CD4-positive, alpha-beta T cell treated with Interleukin-6 at 100 ng/mL for 8 hours (primary cell): ENCODE data around the gene KCTD3.

Experiments used
- DNase-seq: peaks from one replicate; pipeline ENCODE4 v3.0.0-alpha.2; 2020; ENCODE audit warnings: mixed read lengths, low spot score

Gene KCTD3

DNA sequence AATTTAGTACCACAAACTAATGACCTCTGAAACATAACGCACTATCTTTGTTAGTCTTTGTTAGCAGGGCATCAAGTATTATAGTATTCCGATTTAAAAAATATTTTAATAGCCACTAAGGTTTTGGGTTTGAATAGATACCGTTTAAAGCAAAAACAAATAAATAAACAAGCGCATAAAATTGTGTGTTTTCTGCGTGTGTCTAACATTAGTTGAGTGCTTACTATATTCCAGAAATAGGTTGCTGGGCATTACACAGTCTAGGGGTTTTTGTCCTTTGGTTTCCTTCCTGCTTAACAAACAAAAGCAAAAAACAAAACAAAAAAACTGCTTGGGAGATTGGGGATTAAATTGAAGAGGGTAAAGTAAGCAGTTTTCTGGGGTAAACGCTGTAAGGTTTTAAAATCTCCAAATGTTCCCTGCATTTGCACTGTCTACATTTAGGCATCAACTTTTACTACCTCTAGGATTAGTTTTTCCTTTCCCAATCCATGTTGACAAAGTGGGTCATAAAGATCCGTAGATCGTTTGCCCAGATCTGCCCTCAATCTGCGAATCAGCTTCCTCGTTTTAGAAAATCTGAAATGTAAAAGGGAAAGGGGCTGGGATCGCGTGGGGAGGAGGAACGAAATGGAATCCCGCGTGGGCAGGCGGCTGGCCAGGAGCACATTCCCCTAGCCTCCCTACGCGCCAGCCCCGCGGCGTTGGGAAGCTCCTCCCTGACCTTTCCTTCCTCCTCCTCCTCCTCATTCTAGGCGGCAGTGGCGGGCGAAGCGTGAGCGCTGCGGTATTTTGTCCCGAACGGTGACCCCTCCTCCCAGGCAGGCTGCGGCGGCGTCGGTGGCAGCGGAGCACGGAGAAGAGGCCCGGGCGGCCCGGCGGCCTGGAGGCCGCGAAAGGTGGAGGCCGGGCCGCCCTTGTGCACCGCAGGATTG is at the start of gene KCTD3:
KCTD3 (plus strand) TSS at position 749 of the 935 bp plus-strand sequence. CDS start 382 bp downstream, outside the sequence.
- DNase-seq, result peak; percentile 11

DNA sequence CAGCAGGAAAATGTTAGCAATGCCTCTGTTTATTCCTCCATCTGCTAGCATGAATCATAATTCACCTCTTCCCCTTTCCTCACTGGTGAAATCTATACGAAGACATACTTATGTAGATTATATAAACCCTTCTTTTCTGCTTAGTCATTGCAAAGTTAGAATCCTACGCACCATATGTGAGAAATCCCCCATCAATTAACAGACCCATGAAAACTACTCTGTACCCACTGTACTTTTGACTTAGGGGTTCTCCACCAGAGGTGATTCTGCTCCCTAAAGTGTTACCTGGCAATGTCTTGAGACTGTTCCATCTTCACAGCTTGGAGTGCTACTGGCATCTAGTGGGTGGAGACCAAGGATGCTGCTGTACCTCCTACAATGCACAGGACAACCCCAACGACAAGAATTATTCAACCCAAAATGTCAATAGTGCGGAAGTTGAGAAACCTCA is 49.6 kb upstream of the KCTD3 start:
- DNase-seq, result no peak

DNA sequence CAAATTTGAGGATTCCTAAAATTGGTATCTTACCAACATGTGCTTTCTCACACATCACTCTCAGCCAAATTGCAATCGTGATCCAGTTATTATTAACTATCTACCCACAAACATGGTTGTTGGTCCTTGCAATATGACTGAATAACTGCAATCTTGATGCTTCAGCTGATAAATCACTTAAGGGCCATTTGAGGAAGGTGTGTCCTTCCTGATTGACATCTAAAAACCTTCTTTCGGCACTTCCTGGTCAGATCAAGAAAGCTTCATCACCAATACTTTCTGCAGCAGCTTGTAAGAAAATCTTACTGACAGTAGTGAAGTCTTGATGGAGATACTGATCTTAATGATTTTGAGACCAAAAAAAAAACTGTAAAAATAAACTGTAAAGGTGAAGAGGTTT is 48.5 kb upstream of the KCTD3 start:
- no peak for DNase-seq

DNA sequence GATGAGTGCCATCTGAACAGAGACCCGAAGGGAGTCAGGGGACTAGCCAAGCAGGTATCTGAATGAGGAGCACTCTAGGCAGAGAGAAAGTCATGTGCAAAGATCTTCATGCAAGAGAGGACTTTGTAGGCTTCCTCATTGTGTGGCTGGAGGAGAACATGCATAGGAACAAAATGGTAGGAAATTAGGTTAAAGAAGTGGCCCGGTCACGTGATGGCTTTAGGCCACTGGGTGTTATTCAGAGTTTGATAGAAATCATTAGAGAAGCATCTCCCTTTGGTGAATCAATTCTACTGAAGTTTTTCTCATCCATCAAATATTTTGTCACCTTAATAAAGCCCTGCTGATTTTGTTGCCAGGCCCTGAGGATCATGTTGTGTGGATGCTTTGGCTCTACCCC is 45.8 kb upstream of the KCTD3 start:
- DNase-seq, result no peak

DNA sequence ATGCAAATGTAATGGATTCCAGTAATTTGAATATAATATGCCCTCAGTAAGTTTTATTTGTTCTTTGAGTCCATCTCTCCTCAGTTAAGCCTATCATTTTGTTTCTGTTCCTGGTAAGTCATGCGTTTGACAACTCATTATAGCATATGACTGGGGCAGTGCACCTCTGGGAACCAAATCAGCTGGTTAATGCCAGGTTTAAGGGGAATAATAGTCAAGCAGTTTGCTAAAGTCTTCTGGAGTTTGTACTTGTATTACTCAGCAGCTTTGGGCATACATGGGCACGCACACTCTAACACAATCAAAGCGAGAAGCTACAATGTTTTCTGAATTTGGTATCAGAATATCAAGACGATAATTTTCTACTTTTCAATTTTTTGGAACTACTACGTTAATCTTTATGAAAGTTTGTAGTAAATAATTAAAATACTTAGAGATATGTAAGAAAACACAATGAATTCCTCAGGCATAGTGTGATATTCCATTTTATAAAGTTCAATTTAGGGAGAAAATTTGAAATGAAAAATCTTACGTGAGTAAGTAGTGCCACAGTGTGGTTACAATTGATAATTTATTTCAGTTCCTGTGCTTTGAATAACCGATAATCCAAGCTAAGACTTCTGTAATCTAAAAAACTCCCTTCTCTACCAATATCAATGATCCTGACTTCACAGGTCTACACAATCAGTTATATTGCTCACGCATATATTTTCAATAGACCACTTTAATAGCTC is 43.8 kb upstream of the KCTD3 start:
- DNase-seq, result no peak

DNA sequence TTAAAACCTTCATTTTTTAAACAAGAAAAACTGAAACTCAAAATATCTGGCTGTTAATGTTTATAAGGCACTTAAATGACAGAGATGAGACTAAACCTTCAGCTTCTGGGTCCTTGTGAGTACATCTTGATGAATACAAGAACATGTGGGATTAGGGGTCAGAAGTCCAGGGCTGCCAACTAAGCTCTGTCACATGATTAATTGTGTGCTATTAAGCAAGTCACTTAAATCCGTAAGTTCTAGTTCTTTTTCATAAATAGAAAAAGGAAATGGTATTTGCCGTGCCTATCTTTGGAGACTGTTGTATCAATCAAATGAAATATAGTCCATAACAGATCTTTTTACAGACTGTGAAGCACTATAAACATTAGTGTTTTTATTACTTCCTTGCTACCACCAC is 43.2 kb upstream of the KCTD3 start:
- no peak for DNase-seq

DNA sequence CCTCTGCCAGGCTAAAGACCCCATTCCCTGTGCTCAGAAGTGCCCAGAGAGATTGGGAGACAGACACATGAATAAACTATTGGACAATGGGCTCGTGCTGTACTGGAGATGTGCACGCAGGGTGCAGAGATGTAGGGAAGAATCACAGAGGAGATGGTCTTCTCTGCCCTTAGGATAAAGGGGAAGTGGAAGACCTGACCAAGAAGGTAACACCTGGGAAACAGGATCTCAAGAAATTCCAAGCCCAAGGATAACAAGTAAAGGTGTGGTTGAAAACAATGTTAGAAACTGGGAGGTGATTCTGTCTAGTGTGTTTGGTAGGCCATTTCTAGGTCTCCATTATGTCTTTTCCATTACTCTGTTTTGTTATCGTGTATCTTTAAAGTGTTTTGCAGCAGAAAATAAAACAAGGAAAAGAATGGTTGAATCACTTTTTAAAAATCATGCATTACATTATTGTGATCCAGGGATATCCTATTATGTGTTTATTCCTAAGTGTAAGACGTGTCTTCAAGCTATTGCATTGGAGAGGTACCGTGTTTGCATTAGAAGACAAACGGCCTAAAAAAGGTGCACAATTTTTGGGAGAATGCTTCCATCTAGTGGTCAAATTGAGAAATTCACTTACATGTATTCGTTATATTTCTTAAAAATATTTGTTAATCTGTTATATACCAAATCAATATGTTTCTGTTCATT is 40.8 kb upstream of the KCTD3 start:
- DNase-seq, result peak; percentile 14

DNA sequence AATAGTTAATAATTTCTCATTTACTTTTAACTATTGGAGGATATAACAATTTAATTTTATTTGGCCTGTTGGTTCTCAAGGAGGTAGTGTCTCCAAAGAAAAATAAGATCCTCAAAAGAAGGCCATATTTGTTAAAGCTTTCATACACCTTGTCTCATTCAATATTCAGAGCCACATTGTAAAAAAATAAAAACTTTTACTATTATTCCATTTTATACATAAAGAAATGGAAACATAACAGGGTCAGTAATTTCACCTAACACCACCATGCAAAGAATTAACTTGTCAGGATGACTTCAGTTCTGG is 40.3 kb upstream of the KCTD3 start:
- DNase-seq, result no peak

DNA sequence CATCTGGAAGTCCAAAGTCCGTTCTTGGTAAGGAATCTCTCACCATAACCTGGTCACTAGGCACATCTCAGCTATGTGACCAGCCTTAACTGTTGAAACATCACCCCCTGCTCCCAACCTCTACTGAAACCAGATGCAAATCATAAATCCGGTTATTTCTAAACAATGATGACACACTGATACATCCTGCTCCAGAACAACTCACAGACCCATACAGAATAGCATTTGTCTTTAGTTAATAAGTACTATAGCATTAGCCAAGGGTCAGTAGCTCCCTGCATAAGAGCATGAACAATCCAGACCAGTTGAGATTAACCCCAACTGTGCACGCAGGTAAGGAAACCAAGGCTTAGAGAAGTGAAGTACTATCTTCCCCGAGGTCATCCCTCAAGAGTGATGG is 38.0 kb upstream of the KCTD3 start:
- DNase-seq, result no peak

DNA sequence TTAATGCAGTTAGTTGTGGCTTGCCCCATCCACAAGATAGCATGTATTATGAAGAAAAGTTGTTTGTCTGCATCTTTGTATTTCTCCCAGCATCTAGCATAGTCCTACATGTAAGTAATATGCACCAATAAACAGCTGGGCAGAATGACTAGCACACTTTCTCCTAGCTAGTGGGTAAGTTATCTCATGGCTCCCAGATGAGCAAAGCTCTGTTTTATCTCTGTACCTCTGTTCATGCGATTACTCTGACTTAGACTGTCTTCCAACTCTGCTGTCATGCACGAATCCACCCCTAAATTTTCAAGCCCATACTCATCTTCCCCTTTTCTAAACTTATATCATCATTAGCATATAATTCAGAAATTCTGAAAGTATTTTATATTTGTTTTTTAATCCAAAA is 37.5 kb upstream of the KCTD3 start:
- DNase-seq, result no peak

DNA sequence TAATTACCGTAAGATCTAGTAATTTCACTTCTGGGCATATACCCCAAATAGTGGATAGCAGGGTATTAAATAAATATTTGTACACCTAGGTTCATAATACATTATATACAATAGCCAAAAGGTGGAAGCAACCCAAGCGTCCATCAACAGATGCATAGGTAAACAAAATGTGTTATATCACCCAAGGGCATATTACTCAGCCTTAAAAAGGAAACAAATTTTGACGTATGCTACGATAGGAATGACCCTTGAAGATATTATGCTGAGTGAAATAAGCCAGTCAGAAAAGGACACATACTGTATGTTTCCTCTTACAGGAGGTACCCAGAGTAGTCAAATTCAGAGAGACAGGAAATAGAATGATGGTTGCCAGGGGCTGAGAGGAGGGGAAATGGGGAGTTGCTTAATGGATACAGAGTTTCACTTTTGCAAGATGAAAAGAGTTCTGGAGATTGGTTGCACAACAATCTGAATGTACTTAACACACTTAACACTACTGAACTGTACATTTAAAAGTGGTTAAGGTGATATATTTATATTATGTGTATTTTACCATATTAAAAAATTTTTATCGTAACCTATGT is 36.6 kb upstream of the KCTD3 start:
- no peak for DNase-seq

DNA sequence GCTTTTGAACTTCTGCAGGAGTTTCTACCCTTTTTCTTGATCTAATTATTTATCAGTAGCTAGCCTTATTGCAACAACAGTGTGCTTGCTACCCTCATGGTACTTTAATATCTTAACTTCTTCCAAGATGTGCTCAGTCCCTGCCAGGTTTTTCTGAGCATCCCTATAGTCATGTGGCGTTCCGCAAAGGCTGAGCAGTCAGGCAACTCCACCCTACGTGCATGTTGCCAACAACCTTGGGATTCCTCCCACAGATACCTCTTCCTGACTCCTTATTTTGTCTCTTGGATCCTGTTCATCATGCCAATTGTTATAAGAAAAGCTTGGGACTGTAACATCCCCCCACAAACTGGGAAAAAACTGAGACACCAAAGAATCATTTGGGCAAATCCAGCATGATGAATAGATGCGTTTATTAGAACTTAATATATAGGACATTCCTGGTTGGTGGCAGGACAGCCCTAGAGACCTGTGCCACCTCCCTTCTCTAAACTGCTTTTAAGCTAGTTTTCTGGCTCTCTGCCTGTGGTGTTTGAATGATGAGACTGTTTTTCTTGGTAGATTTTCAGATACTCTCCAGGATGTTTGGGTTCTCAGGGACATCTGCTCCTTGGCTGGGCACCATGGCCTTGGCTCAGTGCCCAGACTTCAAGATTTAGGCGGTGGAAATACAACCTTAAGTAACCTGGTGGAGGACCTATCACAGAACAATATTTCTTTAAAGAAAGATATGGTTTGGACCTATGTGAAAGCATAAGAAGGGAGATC is 27.1 kb upstream of the KCTD3 start:
- DNase-seq, result no peak

DNA sequence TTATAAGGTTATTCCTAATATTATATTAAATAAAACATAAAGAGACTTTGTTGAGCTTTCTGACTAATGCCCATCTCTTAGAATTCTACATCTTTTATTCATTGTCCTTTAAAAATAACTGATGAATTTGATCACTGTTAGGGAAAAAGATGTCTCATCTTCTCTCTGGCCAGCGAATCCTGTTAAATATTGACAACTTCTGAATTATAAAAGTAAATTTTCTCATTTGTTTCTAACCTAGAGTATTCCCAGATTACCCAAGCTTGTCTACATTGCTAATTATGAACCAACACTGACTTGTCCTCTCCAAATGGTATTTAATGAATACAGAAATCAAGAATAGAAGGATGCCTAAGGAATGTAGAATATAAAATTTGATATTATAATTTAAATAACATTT is 24.8 kb upstream of the KCTD3 start:
- DNase-seq, result no peak

DNA sequence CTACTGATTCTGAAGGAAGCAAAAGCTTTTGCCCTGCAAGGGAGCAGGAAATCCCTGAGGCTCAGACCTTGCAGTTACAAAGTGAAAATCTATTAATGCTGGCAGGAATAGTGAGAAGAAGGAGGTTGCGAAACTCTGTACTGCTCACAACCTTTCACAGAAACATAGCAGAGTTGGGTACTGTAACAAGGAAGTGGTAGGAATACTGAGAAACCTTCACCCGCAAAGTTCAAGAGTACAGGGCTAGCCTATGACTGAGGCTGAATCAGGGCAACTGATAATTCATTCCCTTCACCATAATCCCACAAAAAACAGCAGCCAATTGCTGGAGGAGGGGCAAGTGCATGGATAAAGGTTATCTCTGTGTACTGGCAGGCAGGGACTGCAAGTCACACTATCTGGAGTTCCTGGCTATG is 23.9 kb upstream of the KCTD3 start:
- no peak for DNase-seq

DNA sequence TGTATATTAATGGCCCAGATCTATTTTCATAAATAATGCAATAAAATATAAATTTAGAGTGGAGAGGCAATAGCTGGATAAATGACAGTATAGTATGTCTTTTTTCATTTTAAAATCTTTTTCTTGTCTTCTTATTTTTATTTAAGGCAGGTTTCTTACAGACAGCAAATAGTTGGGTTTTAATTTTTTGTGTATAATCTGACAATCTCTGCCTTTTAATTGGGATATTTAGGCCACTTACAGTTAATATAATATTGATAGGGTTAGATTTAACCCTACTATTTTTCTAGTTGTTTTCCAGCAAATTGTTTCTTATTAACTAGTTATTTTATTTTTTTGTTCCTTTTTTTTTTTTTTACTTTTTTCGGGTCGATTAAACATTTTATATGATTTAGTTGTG is 23.3 kb upstream of the KCTD3 start:
- DNase-seq, result no peak

DNA sequence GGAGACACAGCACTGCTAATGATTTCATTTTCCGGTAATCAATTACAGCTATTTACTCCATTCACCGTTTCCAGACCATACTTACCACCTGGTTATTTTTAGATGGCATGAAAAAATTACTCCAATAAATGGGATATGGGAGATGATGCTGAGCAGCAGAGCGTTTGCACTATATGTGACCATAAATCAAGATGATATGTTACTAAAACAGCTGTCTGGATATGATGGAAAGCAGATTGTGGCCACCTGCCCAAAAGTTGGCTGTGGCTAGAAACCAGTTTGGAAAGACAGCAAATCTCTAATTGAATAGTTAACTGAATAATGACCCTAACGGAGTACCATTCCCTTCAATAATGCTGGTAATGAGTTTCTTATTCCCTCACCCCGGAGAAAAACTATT is 22.5 kb upstream of the KCTD3 start:
- DNase-seq, result no peak

DNA sequence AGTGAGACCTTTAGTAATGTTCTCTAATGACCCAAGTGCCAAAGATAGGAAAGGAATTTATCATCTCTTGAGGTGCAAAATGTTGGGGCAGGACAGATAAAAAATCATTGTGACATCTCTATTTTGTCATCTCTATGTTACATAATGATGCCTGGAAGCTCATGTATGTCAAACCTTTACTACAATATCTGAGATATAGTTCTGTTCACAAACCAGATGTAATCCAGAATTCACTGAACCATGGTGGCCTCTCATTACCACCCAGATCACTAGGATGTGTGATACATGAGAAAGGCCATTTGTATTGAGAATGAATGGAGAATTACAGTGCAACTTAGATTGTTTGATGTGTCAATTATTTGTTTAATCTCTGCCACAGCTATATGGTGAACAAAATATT is 22.0 kb upstream of the KCTD3 start:
- DNase-seq, result no peak

DNA sequence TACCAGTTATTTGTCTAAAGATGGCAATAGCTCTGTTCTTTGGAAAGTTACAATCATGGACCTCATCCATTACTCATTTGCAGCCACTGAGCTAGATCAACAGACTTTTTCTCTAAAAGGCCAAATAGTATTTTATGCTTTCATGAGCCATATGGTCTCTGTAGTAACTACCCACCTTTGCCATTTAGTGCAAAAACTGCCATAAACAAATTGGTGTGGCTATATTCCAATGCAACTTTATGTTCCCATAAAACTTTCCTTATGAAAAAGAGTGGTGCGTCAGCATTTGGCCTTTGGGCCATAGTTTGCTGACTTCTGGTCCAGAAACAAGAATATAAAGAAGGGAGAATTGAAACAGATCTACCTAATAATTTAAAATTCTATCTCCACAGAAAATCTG is 20.1 kb upstream of the KCTD3 start:
- no peak for DNase-seq

DNA sequence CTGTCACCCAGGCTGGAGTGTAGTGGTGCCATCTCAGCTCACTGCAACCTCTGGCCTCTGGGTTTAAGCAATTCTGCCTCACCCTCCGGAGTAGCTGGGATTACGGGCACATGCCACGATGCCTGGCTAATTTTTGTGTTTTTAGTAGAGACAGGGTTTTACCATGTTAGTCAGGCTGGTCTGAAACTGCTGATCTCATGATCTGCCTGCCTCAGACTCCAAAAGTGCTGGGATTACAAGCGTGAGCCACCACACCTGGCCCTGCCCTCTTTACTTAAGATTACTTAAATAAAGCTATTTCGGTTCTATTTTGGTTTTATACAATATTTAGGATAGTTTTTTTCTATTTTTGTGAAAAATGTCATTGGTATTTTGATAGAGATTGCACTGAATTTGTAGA is 15.3 kb upstream of the KCTD3 start:
- DNase-seq, result no peak

DNA sequence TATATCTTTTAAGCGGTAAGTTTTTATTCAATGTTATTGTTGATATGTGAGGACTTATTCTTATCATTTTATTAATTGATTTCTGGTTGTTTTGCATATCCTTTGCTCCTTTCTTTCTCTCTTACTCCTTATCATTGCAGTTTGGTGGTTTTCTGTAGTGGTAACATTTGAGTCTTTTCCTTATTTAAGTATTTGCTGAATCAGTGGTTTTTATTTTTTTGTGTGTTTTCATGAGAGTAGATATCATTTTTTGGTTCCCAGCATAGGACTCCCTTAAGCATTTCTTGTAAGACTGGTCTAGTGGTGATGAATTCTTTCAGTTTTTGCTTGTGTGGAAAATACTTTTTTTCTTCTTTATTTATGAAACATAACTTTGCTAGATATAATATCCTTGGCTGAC is 12.2 kb upstream of the KCTD3 start:
- no peak for DNase-seq

DNA sequence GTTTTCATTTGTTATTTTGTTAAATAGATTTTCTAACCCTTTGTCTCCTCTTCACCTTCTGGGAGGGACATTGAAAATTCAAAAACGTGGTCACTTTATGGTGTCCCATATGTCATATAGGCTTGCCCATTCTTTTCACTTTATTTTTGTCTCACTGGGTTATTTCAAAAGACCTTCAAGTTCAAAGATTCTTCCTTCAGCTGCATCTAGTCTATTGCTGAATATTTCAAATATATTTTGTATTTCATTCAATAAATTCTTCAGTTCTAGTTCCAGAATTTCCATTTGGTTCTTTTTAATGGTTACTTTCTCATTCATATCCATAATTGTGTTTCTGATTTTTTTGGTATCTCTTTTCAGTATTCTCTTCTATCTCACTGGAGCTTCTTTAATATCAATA is 11.6 kb upstream of the KCTD3 start:
- no peak for DNase-seq

DNA sequence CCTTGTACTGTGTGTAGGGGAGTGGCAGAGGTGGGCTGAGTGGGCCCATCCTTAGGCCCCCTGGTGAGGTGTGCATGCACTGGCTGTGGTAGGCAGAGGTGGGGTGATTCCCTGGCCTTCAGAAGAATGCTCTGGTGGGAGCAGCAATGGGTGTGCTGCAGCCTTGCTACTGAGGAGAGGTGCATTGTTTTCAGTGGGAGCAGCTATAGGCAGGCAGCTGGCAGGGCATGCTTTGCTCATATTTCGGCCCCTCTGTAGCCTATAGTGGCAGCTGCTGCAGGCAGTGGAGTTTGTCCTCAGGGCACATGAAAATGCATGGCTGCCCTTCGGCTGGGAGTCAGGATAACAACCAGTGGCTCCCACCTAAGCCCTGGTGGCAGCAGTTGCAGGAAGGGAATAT is 10.1 kb upstream of the KCTD3 start:
- DNase-seq, result no peak
